ENCODE data around the gene UBE2G2. TPM values are rescaled to one million over a fixed set of nuclear protein-coding genes. Genes with fewer than 3 reads are reported as not detected.

Gene UBE2G2
- total RNA-seq, 1 experiment from 2014 or later: 117 TPM

- TF ChIP-seq, protein P1, sequence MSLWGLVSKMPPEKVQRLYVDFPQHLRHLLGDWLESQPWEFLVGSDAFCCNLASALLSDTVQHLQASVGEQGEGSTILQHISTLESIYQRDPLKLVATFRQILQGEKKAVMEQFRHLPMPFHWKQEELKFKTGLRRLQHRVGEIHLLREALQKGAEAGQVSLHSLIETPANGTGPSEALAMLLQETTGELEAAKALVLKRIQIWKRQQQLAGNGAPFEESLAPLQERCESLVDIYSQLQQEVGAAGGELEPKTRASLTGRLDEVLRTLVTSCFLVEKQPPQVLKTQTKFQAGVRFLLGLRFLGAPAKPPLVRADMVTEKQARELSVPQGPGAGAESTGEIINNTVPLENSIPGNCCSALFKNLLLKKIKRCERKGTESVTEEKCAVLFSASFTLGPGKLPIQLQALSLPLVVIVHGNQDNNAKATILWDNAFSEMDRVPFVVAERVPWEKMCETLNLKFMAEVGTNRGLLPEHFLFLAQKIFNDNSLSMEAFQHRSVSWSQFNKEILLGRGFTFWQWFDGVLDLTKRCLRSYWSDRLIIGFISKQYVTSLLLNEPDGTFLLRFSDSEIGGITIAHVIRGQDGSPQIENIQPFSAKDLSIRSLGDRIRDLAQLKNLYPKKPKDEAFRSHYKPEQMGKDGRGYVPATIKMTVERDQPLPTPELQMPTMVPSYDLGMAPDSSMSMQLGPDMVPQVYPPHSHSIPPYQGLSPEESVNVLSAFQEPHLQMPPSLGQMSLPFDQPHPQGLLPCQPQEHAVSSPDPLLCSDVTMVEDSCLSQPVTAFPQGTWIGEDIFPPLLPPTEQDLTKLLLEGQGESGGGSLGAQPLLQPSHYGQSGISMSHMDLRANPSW (CRISPR knock-in tag; conservative IDR thresholded peaks at IDR 0.05; ENCODE audit: low read depth): no peak
- TF ChIP-seq ATF2 (CRISPR knock-in tag; IDR thresholded peaks at IDR 0.05; ENCODE audit: borderline replicate concordance, low read depth): no peak
- TF ChIP-seq, protein P2, sequence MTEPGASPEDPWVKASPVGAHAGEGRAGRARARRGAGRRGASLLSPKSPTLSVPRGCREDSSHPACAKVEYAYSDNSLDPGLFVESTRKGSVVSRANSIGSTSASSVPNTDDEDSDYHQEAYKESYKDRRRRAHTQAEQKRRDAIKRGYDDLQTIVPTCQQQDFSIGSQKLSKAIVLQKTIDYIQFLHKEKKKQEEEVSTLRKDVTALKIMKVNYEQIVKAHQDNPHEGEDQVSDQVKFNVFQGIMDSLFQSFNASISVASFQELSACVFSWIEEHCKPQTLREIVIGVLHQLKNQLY (CRISPR knock-in tag; IDR thresholded peaks at IDR 0.05): no peak
- no peak for TF ChIP-seq SOX15 (CRISPR knock-in tag; IDR thresholded peaks at IDR 0.05)
- no peak for TF ChIP-seq FOXJ3 (CRISPR knock-in tag; IDR thresholded peaks at IDR 0.05; ENCODE audit: borderline replicate concordance)
- no peak for TF ChIP-seq ZBTB21 (CRISPR knock-in tag; IDR thresholded peaks at IDR 0.05; ENCODE audit: borderline replicate concordance)
- TF ChIP-seq, protein P3, sequence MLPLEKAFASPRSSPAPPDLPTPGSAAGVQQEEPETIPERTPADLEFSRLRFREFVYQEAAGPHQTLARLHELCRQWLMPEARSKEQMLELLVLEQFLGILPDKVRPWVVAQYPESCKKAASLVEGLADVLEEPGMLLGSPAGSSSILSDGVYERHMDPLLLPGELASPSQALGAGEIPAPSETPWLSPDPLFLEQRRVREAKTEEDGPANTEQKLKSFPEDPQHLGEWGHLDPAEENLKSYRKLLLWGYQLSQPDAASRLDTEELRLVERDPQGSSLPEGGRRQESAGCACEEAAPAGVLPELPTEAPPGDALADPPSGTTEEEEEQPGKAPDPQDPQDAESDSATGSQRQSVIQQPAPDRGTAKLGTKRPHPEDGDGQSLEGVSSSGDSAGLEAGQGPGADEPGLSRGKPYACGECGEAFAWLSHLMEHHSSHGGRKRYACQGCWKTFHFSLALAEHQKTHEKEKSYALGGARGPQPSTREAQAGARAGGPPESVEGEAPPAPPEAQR (CRISPR knock-in tag; IDR thresholded peaks at IDR 0.05): no peak
- TF ChIP-seq USF2 (CRISPR knock-in tag; IDR thresholded peaks at IDR 0.05): no peak
- no peak for TF ChIP-seq USF1 (CRISPR knock-in tag; IDR thresholded peaks at IDR 0.05)
Measured at GRCh38 chr21:44803651-44804050, 2.0 kb upstream of the UBE2G2 start (continued).

GRCh38 chr21:44802396-44803153, 955 bp upstream of the UBE2G2 start:
- no peaks in the 10 kb centered on the region for H3K9me3 Mint-ChIP-seq
- H3K27me3 Mint-ChIP-seq (ENCODE audit: low read depth): no peaks in the 10 kb centered on the region
- no peak for TF ChIP-seq ZNF416 (CRISPR knock-in tag; IDR thresholded peaks at IDR 0.05)
- TF ChIP-seq CDX4 (CRISPR knock-in tag; IDR thresholded peaks at IDR 0.05; ENCODE audit: borderline replicate concordance): no peak
- TF ChIP-seq, protein P4, sequence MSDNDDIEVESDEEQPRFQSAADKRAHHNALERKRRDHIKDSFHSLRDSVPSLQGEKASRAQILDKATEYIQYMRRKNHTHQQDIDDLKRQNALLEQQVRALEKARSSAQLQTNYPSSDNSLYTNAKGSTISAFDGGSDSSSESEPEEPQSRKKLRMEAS (CRISPR knock-in tag; IDR thresholded peaks at IDR 0.05): 0 out of 2 replicates have a peak, but pooled peaks have one; percentile 29
- TF ChIP-seq CTCF (IDR thresholded peaks at IDR 0.05): 0 out of 2 replicates have a peak, but pooled peaks have one; percentile 18
- peak overlapping the region; percentile 91 for H3K27ac Mint-ChIP-seq
- peaks cover 25% of the 10 kb centered on the region for H3K4me1 Mint-ChIP-seq
- CTCF ChIA-PET: interaction anchor here (1.0 to 3.1 kb wide), 7 partner anchors 9 to 292 kb away, joined by 3 to 17 read pairs (median 6); partner anchors contain the start of gene PTTG1IP
- DNase-seq (ENCODE audit: low spot score) (no peak), ATAC-seq (peak; percentile 65)
- POLR2A ChIA-PET: interaction anchor here (1.1 kb wide), 1 partner anchor 9 kb away, joined by 3 read pairs; no protein-coding TSS in a partner anchor
- peaks cover 53% of the 10 kb centered on the region for H3K36me3 Mint-ChIP-seq
- peak overlapping the region; percentile 82 for H3K4me3 Mint-ChIP-seq
